Uterus (tissue), 4 donors: Measurements from ENCODE around the gene STX17. TPM values are rescaled to one million over a fixed set of nuclear protein-coding genes. Genes with fewer than 3 reads are reported as not detected.

Experiments used
- DNase-seq, 2 donors: peaks; one replicate each; pipeline ENCODE4 v3.0.0-alpha.2; 2019 to 2020
- H3K27ac ChIP-seq, 2 donors: fragments of 200-600 bp; sonication (generic); 1 replicate in 1 of 2; 2 replicates in 1 of 2; pipeline ENCODE4 v1.5.1; 2016 to 2018
- H3K27me3 ChIP-seq, 2 donors: fragments of 200-600 bp; sonication (generic); one replicate each; pipeline ENCODE4 v1.5.1; 2018 to 2019; ENCODE audit warnings: control low read depth in 1 of 2
- H3K36me3 ChIP-seq, 2 donors: fragments of 200-600 bp; sonication (generic); one replicate each; pipeline ENCODE4 v1.5.1; 2019; ENCODE audit warnings: control low read depth in 1 of 2
- H3K4me1 ChIP-seq, 2 donors: fragments of 200-600 bp; sonication (generic); one replicate each; pipeline ENCODE4 v1.5.1; 2018 to 2019; ENCODE audit warnings: control low read depth in 1 of 2
- H3K4me3 ChIP-seq, 2 donors: fragments of 200-600 bp; sonication (generic); 1 replicate in 1 of 2; 2 replicates in 1 of 2; pipeline ENCODE4 v1.5.1; 2018 to 2019; ENCODE audit warnings: mild to moderate bottlenecking in 1 of 2
- H3K9me3 ChIP-seq, 2 donors: fragments of 200-600 bp; sonication (generic); one replicate each; pipeline ENCODE4 v1.5.1; 2019; ENCODE audit warnings: control low read depth in 1 of 2
- CTCF ChIP-seq, 4 experiments: fragments of 200-600 bp in 2 of 4; fragments of 450-650 bp in 2 of 4; sonication (generic) in 2 of 4; IDR thresholded peaks; one replicate each; pipeline ENCODE4 v1.5.1; 2016 to 2019; ENCODE audit warnings: antibody characterized with exemption in 4 of 4, mild to moderate bottlenecking in 2 of 4, moderate library complexity in 1 of 4
- POLR2A ChIP-seq, 2 donors: fragments of 450-650 bp; IDR thresholded peaks; one replicate each; pipeline ENCODE4 v1.6.1; 2016; ENCODE audit warnings: antibody characterized with exemption in 2 of 2, mild to moderate bottlenecking in 1 of 2, moderate library complexity in 1 of 2
- intact Hi-C: fragments of 100-400 bp; cut with DNase I; formaldehyde crosslinking; loops from one replicate; pipeline ENCODE4 v1.15.1; 2023; ENCODE audit warnings: low total_unique reads
- total RNA-seq, 4 donors: library from RNA; depleted of rRNA in 3 of 4; stranded (reverse); fragments of >200 nt in 3 of 4; gene quantifications; one replicate each; pipeline versions ENCODE4 v1.1.0 to v1.2.4, GENCODE V29; 2014 to 2023
- donor health status: DM: yes; HTN: yes; CAD: no.

Gene STX17
- total RNA-seq, 4 donors from 2014 or later, result 15.0 to 66.4 (median 32.6) TPM

- Histone ChIP-seq H3K27ac (no peak overlapping the region), H3K4me3 (no peak overlapping the region), H3K36me3 (no peaks in the 10 kb centered on the region), H3K27me3 (no peaks in the 10 kb centered on the region), H3K9me3 (no peaks in the 10 kb centered on the region), H3K4me1 (no peaks in the 10 kb centered on the region)
- TF ChIP-seq POLR2A (IDR thresholded peaks at IDR 0.05), result no peak
- TF ChIP-seq CTCF (IDR thresholded peaks at IDR 0.05), result no peak
- DNase-seq, result no peak
- intact Hi-C loops, result no loop called here
Measured at GRCh38 chr9:99870126-99870525, 36.3 kb upstream of the STX17 start.

GRCh38 chr9:99873531-99873930 is 32.9 kb upstream of the STX17 start:
- no peak overlapping the region for H3K27ac ChIP-seq

GRCh38 chr9:99873943-99874584 is 32.4 kb upstream of the STX17 start:
- Histone ChIP-seq H3K4me1 (no peaks in the 10 kb centered on the region), H3K9me3 (no peaks in the 10 kb centered on the region), H3K27me3 (no peaks in the 10 kb centered on the region), H3K27ac (no peak overlapping the region), H3K36me3 (no peaks in the 10 kb centered on the region), H3K4me3 (no peak overlapping the region)
- DNase-seq, result no peak
- TF ChIP-seq POLR2A (IDR thresholded peaks at IDR 0.05), result no peak
- TF ChIP-seq CTCF (IDR thresholded peaks at IDR 0.05), result no peak
- intact Hi-C loops, result no loop called here

More at GRCh38 chr9:99873531-99873930, 32.9 kb upstream of the STX17 start:
- DNase-seq, result no peak
- no peak overlapping the region for H3K4me3 ChIP-seq
- H3K36me3 ChIP-seq, result no peaks in the 10 kb centered on the region
- intact Hi-C loops, result no loop called here
- no peak for TF ChIP-seq CTCF (IDR thresholded peaks at IDR 0.05)
- TF ChIP-seq POLR2A (IDR thresholded peaks at IDR 0.05), result no peak
- H3K27me3 ChIP-seq, result no peaks in the 10 kb centered on the region
- H3K4me1 ChIP-seq, result no peaks in the 10 kb centered on the region
- no peaks in the 10 kb centered on the region for H3K9me3 ChIP-seq

GRCh38 chr9:99876190-99876589 is 30.3 kb upstream of the STX17 start:
- intact Hi-C loops, result no loop called here
- no peak overlapping the region for H3K4me3 ChIP-seq
- H3K27me3 ChIP-seq, result no peaks in the 10 kb centered on the region
- no peak overlapping the region for H3K27ac ChIP-seq
- TF ChIP-seq CTCF (IDR thresholded peaks at IDR 0.05) (no peak), POLR2A (IDR thresholded peaks at IDR 0.05) (no peak)
- H3K9me3 ChIP-seq, result no peaks in the 10 kb centered on the region
- no peak for DNase-seq
- H3K36me3 ChIP-seq, result no peaks in the 10 kb centered on the region
- no peaks in the 10 kb centered on the region for H3K4me1 ChIP-seq

GRCh38 chr9:99878651-99879050 is 27.8 kb upstream of the STX17 start:
- no peak overlapping the region for H3K4me3 ChIP-seq
- no peaks in the 10 kb centered on the region for H3K4me1 ChIP-seq
- intact Hi-C loops, result no loop called here
- TF ChIP-seq POLR2A (IDR thresholded peaks at IDR 0.05) (no peak), CTCF (IDR thresholded peaks at IDR 0.05) (no peak)
- no peak for DNase-seq
- H3K36me3 ChIP-seq, result no peaks in the 10 kb centered on the region
- H3K27ac ChIP-seq, result no peak overlapping the region
- H3K27me3 ChIP-seq, result no peaks in the 10 kb centered on the region
- H3K9me3 ChIP-seq, result no peaks in the 10 kb centered on the region
